Measurements from ENCODE around the gene SCAF8.
A peak's percentile ranks its signal among the peaks of the same experiment; 100 is the strongest.
"Not testable (repeated sequence)": the region's sequence is repeated elsewhere in the genome, so short reads cannot be mapped to it uniquely, and the experiment has no call there.

SCAF8 gene

DNA sequence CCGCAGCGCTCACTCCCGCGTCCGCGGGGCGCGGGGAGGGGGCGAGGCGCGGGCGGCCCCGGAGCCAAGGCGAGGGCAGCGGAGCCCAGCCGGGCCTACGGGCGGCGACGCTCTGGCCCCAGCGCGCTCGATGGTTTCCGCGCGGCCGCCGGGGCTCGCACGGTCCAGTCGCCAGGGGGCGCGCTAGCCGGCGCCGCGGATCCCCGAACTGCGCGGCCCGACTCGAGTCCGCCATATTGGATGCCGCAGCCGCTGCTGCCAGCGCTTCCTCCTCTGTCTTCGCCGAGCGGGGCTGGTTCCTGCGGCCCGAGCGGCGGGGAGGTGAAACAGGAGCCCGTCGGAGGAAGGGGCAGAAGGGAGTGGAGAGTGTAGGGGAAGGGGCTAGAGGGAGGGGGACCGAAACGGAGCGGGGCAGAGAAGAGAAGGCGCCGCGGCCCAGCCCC is at the start of gene SCAF8:
SCAF8 (plus strand) TSS at position 234 of the 443 bp plus-strand sequence. CDS start 485 bp downstream, outside the sequence.
- peak; percentile 62 for DNase-seq (ENCODE audit: low read depth)

DNA sequence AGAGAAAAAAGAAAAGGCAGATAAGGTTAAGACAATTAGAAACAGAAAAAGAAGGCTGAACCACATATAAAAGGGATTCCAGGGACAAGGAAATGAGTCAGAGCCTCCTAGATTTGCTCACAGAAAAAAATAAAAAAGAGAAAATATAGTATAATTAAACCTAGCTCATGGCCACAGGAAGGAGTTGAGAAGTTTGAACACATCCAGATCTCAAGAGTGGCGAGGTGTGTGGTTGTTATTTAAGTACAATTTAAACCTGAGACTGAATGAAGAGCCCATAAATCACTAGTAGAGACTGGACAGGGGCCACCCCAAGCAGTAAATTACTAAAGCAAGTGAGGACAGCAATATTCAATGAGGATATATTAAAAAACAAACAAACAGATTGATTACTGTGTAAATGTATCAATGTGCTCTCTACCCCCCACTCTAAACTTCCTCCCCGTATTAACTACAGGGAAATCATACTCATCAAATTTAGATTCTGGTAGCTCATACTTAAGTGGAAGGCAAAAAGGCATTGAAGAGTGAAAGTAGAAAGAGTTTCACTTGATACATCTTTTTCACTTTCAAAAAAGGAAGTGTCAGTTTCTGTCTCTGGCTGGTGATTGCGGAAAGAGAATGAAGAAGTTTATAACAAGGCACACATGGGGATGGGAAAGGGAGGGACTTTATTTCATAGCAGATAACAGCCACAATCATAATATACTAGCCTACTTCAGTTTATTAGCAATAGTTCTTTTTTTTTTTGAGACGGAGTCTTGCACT is 49.3 kb upstream of the SCAF8 start:
- DNase-seq (ENCODE audit: low read depth) = no peak

DNA sequence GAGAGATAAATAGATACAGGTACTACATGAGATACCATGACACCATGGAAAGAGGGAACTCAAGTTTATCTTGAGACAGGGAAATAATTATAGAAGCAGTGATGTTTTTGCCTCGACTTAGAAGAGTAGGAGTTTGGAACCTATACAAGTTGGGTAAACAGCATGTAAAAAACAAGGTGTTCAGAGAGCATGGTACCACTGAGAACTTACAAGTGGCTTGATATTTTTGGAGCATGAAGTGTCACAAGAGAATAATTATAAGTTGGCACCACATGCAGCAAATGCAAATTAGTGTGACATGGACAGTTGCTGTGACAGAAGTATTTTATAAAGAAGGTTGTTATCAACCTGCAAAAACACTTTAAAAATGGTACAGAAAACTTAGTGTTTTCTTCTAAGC is 47.1 kb upstream of the SCAF8 start:
- no peak for DNase-seq (ENCODE audit: low read depth)

DNA sequence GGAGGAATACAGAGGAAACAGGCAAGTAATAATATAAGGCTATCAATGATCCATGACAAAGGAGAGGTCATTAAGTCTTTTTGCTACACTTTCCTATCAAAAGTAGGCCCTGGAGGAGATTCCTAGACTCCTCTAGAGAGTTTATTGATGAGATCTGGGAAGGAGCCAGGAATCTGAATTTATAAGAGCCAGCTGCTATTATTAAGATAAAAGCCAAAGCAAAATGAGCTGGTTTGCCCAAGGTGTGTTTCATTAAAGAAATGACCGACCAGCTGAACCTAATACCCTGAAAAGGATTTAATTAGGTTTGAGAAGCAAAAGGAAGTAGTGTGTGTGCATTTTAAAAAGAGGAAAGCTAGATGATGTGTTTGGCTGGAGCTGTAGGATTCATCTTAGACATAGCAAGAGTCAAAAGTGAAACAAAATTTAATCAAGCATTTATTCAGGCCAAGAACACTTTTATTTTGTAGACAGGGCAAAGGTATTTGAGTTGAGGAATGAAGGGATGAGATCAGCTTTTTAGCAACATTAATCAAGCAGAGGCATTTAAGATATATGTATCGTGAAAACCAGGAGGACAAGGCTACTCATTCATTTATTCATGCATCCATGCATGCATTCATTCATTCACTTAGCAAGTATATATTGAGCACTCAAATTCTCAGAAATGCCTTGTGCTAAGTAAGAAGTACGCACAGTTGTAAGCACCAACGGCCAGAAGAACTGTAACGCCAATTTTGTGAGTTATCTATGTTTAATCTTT is 43.5 kb upstream of the SCAF8 start:
- no peak for DNase-seq (ENCODE audit: low read depth)

- no peak for DNase-seq (ENCODE audit: low read depth)
Observed at GRCh38 chr6:154690857-154691256, 42.4 kb upstream of the SCAF8 start.

GRCh38 chr6:154696661-154697060 is 36.6 kb upstream of the SCAF8 start:
- no peak for DNase-seq (ENCODE audit: low read depth)

DNA sequence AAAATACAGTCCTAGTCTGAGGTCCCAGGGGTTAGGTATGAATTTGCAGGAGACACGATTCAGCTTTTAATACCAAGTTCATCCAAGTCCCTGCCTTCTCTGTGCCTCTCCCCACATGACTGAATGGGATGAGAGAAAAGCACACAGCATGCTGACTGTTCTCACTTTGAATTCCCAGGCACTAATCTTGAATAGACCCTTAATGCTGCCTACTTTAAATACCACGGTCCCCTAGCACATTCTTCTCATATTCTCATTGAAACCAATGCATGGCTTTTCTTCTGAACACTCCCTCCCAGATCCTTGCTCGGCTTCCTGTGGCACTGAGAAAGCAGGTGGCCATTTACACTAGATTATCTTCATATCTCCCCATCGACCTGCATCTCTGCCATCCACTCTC is 30.1 kb upstream of the SCAF8 start:
- no peak for DNase-seq (ENCODE audit: low read depth)

DNA sequence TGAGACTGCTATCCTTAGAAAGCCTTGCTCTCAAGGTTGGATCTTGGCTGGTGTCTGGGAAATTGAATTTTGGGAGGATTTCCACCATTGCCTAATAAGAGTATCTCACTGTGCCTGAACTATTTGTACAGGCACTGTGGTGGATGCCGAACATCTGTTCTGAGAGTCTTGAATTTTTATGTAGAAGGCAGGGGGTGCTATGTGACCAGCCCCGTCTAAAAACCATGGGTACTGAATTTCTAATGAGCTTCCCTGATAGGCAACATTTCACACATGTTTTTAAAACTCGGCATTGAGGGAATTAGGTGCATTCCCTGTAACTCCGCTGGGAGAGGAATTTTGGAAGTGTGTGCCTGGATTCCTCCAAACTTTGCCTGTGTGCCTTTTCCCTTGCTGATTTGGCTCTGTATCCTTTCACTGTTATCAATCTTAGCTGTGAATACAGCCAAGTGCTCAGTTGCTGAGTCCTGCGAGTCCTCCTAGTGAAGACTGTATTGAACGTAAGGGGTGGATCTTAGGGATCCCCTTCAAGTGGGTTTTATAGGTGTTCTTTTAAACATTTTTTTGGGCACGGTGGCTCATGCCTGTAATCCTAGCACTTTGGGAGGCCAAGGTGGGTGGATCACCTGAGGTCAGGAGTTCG is 27.6 kb upstream of the SCAF8 start:
- no peak for DNase-seq (ENCODE audit: low read depth)

GRCh38 chr6:154706389-154706788 is 26.8 kb upstream of the SCAF8 start:
- DNase-seq (ENCODE audit: low read depth) = no peak

GRCh38 chr6:154709621-154710020 is 23.6 kb upstream of the SCAF8 start:
- DNase-seq (ENCODE audit: low read depth) = no peak

GRCh38 chr6:154710689-154711088 is 22.5 kb upstream of the SCAF8 start:
- DNase-seq (ENCODE audit: low read depth) = no peak

DNA sequence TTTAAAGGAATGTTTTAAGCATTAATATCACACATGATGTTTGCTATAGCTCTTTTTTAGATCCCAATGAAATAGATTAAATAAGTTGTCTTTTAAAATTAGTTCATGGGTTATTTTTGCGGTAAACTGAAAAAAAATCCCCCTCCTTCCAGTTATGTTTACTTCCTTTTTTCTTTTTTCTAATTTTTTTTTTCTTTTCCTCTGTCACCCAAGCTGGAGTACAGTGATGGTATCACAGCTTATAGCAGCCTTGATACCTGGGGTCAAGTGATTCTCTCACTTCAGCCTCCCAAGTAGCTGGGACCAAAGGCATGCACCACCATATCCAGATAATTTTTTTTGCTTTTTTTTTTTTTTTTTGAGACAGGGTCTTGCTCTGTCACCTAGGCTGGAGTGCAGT is 17.8 kb upstream of the SCAF8 start:
- no peak for DNase-seq (ENCODE audit: low read depth)

DNA sequence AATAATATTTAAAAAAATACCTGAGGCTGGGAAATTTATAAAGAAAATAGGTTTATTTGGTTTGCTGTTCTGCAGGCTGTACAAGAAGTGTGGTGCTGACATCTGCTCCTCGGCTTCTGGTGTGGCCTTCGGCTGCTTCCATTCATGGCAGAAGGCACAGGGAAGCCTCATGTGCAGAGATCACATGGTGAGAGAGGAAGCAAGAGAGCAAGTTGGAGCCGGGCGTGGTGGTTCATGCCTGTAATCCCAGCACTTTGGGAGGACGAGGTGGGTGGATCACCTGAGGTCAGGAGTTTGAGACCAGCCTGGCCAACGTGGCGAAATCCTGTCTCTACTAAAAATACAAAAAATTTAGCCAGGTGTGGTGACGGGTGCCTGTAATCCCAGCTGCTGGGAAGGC is 16.9 kb upstream of the SCAF8 start:
- not testable (repeated sequence) for DNase-seq (ENCODE audit: low read depth)

DNA sequence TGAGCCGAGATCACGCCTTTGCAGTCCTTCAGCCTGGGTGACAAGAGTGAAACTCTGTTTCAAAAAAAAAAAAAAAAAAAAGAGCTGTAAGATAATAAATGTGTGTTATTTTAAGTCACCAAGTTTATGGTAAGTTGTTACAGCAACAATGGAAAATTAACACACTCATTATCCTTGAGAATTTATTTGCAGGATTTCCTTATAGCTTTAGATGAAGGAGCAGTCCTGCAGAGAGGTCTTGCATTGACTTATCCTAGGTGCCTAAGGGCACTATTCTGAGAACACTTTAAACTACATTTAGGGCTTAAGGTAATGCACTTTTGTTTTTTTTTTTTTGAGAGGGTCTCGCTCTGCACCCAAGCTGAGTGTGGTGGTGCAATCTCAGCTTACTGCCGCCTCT is 13.8 kb upstream of the SCAF8 start:
- no peak for DNase-seq (ENCODE audit: low read depth)

DNA sequence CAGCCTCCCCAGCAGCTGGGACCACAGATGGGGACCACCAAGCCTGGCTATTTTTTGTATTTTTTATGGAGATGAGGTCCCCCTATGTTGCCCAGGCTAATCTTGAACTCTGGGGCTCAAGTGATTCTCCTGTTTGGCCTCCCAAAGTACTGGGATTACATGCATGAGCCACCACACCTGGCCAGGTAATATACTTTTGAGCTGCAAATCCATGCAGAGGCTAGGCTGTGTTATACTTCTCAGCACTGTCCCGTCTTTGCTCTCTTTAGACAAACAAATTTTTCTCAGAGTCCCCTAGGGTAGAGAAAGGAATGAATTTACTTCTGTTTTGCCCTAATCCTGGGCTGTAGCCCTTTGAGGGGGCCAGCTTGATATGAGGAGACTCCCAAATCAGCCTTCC is 13.4 kb upstream of the SCAF8 start:
- DNase-seq (ENCODE audit: low read depth) = no peak

GRCh38 chr6:154721460-154721859 is 11.8 kb upstream of the SCAF8 start:
- DNase-seq (ENCODE audit: low read depth) = no peak

- DNase-seq (ENCODE audit: low read depth) = no peak
Observed at GRCh38 chr6:154726887-154727286, 6.3 kb upstream of the SCAF8 start.

DNA sequence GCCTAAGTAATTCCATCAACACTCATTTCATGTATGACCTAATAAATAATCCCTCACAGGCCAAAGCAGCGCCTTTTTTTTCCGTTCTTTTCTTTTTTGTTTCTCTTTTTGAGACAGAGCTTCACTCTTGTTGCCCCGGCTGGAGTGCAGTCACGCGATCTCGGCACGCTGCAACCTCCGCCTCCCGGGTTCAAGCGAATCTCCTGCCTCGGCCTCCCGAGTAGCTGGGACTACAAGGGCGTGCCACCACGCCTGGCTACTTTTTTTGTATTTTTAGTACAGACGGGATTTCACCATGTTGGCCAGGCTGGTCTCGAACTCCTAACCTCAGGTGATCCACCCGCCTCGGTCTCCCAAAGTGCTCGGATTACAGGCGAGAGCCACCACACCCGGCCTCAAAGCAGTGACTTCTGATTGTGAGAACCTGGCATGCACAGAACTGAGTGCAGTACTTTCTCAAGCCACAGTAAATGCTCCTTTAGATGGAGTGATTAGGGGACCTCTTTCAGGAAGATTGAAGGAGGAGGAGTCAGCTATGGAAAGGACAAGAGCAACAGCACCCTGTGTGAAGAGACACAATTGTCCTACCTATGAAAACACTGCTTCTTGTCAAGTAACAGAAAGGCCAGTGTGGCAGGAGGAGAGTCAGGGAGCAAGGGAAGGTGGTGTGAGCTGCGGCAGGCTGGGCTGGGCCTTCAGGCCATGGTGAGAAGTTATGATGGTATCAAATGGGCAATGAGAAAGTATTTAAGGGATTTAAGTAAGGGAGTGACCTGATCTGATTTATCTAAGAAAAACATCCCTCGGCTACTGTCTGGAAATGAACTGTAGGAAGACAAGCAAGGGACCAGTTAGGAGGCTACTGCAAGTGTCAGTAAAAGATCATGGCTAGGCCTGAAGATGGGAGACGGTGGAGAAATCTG is 1.7 kb upstream of the SCAF8 start:
- no peak for DNase-seq (ENCODE audit: low read depth)

DNA sequence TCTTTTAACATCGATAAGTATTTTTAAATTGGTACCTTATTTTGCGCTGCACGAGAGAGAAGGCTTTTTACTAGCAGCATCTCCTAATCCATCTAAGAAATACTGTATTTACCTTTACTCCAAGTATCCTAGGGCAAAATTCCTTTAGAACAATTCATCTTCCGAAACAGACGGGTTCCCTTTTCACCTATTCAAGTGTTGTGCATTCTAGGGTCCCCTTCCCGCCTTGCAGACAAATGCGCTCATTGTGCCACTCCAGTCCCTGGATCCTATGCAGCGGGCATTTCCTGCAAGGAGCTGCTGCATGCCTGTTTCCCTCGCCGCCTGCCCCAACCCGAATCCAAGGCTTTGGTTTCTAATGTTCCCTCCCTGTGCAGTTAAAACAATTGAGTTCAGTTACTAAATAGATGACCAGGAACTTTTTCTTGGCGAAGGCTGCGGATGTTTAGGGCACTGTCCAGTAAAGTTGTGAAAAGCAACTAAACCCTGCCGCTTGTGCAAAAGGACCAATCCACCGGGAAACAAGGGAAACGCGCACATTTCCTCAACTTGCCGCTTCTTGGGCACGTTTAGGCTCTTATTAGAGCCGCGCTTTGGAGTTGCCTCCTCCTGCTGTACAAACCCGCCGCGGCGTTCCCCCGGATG is 556 bp upstream of the SCAF8 start:
- DNase-seq (ENCODE audit: low read depth) = no peak

DNA sequence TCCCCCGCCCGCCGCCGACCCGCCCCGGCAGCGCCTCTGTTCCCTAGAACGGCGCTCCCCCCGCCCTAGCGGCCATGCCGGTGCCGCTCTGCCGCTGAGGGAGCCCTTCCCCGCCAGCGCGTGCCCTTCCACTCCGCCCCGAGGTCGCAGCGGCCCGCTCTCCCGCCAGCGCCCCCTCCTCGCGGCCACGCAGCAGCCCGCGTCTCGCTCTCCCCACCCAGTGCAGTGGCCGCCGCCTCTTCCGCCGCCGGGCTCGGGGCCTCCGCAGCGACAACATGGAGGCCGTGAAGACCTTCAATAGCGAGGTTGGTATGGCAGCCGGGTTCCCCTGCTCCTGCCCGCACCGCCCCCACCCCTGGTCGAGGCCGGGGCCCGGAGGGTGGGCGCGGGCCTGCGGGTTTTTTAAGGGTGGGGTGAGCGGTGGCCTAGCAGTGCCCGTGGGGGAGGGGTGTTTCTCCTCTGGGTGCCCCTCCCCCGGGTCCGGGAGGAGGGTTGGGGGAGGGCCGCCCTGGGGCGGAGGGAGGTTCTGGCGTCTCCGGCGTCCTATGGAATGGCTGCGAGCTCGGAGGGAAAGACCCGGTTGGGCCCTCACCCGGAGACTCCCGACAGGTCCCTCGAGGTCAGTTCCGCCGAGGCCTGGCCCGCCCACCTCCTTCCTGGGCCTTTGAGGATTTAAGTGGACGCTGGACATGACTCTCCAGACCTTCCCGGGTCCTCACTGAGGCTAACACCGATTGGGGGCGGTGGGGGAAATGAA is 588 bp downstream of the SCAF8 start:
- peak; percentile 80 for DNase-seq (ENCODE audit: low read depth)

All from stimulated activated CD8-positive, alpha-beta memory T cell treated with anti-CD3 and anti-CD28 coated beads, Interleukin-7, amount 100 ng/mL, for 24 hours (primary cell).